Retinal pigment epithelial cell (primary cell): ENCODE data around the gene SLC2A2.
A peak's percentile ranks its signal among the peaks of the same experiment; 100 is the strongest.

Experiments used
- DNase-seq: peaks from one replicate; pipeline ENCODE4 v3.0.0-alpha.2; 2010; ENCODE audit warnings: low read depth
- H3K4me3 ChIP-seq: 2 replicates; pipeline ENCODE4 v1.5.1; 2011; ENCODE audit warnings: mild to moderate bottlenecking, low read length, control low read depth, moderate library complexity
- CTCF ChIP-seq: conservative IDR thresholded peaks from 2 replicates; pipeline ENCODE4 v1.5.1; 2011; ENCODE audit warnings: low read depth, low read length, control low read depth, inconsistent platforms

The SLC2A2 gene

DNA sequence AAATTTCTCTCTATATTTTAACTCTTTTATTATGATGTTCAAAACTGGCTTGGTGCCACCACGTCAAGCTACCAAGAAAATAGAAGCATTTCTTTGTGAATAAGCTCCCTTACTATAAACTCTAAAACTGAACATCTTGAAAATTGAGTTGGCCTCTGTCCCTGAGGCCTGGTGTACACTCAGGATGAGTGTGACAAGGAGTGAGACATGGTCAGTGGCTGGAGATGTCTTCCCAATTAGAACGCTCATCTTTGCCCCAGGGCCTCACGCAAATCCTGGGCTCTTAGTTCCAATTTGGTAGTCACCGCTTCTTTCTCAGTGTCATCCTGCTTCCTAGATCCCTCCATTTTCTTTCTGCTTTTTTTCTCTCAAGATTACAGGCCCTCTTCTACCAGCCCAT is 26.2 kb downstream of the SLC2A2 start:
- H3K4me3 ChIP-seq, result no peak overlapping the region
- no peak for TF ChIP-seq CTCF
- DNase-seq, result no peak

GRCh38 chr3:170999737-171000242 is 26.7 kb downstream of the SLC2A2 start:
- DNase-seq, result peak; percentile 45

DNA sequence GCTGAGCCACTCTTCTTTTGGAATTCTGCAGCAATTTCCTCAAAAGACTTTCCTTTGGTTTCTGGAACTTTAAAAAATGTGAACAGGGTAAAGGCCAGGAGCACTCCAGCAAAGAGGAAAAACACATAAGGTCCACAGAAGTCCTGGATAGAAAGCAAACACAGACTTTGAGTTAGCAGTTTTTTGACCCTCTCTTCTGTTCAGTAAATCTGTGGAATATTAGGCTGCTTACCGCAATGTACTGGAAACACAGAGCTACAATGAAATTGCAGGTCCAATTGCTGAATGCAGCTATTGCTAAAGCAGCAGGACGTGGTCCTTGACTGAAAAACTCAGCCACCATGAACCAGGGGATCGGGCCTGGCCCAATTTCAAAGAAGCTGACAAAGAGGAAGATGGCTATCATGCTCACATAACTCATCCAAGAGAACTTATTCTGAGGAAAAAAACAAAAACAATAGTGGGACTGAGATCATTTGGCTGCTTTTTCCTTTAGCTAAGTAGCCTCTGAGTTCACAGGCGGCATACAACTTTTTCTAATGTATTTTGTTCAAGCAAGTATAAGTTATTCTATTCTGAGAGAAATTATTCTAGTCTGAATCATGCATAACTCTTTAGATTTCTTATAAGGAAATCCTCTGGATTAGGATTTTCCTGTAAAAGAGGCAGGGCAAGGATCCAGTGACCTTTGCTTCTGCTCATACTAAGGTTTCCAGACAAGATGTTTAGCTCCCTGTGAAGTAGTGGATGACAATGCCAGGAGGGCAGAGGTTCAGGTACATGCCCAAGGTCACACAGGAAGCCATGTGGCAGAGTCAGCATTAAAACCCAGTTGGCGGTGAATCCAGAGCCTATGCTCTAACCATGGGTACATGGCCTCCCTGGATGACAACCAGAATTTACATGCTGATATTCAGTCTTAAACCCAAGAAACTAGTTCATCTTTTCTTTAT is 28.3 kb downstream of the SLC2A2 start:
- H3K4me3 ChIP-seq, result no peak overlapping the region
- no peak for DNase-seq
- no peak for TF ChIP-seq CTCF

More at GRCh38 chr3:170999737-171000242, 26.7 kb downstream of the SLC2A2 start:
- TF ChIP-seq CTCF, result no peak
- H3K4me3 ChIP-seq, result no peak overlapping the region

GRCh38 chr3:170992854-170993253 is 33.7 kb downstream of the SLC2A2 start:
- TF ChIP-seq CTCF, result no peak
- no peak overlapping the region for H3K4me3 ChIP-seq
- no peak for DNase-seq

- no peak for TF ChIP-seq CTCF
- no peak overlapping the region for H3K4me3 ChIP-seq
- no peak for DNase-seq
Observed at GRCh38 chr3:170991664-170992063, 34.9 kb downstream of the SLC2A2 start.

GRCh38 chr3:170989100-170989648 is 37.3 kb downstream of the SLC2A2 start:
- no peak for DNase-seq
- no peak for TF ChIP-seq CTCF
- no peak overlapping the region for H3K4me3 ChIP-seq
